Liver (tissue), 3 donors: Measurements from ENCODE around the gene SLC25A40.

Source experiments
- CTCF ChIP-seq: fragments of 150-350 bp; IDR thresholded peaks from 2 replicates; pipeline ENCODE4 v1.5.1; 2017; ENCODE audit warnings: improper control_type of control experiment, low read depth, low read length; ENCODE audit not compliant: missing input control
- EGR1 ChIP-seq, 2 donors: IDR thresholded peaks; 2 replicates each; pipeline ENCODE4 v1.6.1; 2016 to 2018; ENCODE audit warnings: antibody characterized with exemption in 2 of 2, low read depth in 2 of 2
- FOXA2 ChIP-seq: IDR thresholded peaks from 2 replicates; pipeline ENCODE4 v1.6.1; 2016; ENCODE audit warnings: antibody characterized with exemption
- GABPA ChIP-seq, 2 donors: IDR thresholded peaks in 1 of 2; conservative IDR thresholded peaks in 1 of 2; 2 replicates each; pipeline ENCODE4 v1.6.1; 2016; ENCODE audit warnings: antibody characterized with exemption in 2 of 2, mild to moderate bottlenecking in 1 of 2, moderate library complexity in 1 of 2
- JUND ChIP-seq, 2 donors: IDR thresholded peaks; 2 replicates each; pipeline ENCODE4 v1.6.1; 2016; ENCODE audit warnings: antibody characterized with exemption in 2 of 2
- MAX ChIP-seq: IDR thresholded peaks from 2 replicates; pipeline ENCODE4 v1.6.1; 2016; ENCODE audit warnings: antibody characterized with exemption
- RAD21 ChIP-seq, 2 donors: IDR thresholded peaks; 2 replicates each; pipeline ENCODE4 v1.6.1; 2016; ENCODE audit warnings: antibody characterized with exemption in 2 of 2, mild to moderate bottlenecking in 2 of 2
- RXRA ChIP-seq, 2 donors: IDR thresholded peaks; 2 replicates each; pipeline ENCODE4 v1.6.1; 2017 to 2018; ENCODE audit warnings: antibody characterized with exemption in 2 of 2, mild to moderate bottlenecking in 1 of 2
- SP1 ChIP-seq: IDR thresholded peaks from 2 replicates; pipeline ENCODE4 v1.6.1; 2018; ENCODE audit warnings: antibody characterized with exemption, mild to moderate bottlenecking
- TAF1 ChIP-seq: conservative IDR thresholded peaks from 2 replicates; pipeline ENCODE4 v1.6.1; 2016; ENCODE audit warnings: antibody characterized with exemption, mild to moderate bottlenecking
- YY1 ChIP-seq: IDR thresholded peaks from 2 replicates; pipeline ENCODE4 v1.6.1; 2016; ENCODE audit warnings: antibody characterized with exemption, mild to moderate bottlenecking
- TF ChIP-seq, protein P1 (sequence below): IDR thresholded peaks from 2 replicates; pipeline ENCODE4 v1.6.1; 2016; ENCODE audit warnings: antibody characterized with exemption, mild to moderate bottlenecking
- donor health status: healthy.
- donor health status: healthy.

- TF ChIP-seq, protein P1, sequence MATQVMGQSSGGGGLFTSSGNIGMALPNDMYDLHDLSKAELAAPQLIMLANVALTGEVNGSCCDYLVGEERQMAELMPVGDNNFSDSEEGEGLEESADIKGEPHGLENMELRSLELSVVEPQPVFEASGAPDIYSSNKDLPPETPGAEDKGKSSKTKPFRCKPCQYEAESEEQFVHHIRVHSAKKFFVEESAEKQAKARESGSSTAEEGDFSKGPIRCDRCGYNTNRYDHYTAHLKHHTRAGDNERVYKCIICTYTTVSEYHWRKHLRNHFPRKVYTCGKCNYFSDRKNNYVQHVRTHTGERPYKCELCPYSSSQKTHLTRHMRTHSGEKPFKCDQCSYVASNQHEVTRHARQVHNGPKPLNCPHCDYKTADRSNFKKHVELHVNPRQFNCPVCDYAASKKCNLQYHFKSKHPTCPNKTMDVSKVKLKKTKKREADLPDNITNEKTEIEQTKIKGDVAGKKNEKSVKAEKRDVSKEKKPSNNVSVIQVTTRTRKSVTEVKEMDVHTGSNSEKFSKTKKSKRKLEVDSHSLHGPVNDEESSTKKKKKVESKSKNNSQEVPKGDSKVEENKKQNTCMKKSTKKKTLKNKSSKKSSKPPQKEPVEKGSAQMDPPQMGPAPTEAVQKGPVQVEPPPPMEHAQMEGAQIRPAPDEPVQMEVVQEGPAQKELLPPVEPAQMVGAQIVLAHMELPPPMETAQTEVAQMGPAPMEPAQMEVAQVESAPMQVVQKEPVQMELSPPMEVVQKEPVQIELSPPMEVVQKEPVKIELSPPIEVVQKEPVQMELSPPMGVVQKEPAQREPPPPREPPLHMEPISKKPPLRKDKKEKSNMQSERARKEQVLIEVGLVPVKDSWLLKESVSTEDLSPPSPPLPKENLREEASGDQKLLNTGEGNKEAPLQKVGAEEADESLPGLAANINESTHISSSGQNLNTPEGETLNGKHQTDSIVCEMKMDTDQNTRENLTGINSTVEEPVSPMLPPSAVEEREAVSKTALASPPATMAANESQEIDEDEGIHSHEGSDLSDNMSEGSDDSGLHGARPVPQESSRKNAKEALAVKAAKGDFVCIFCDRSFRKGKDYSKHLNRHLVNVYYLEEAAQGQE, result no peak
- no peak for TF ChIP-seq RXRA (IDR thresholded peaks at IDR 0.05)
- no peak for TF ChIP-seq CTCF
- no peak for TF ChIP-seq TAF1
- TF ChIP-seq MAX, result no peak
- TF ChIP-seq EGR1 (IDR thresholded peaks at IDR 0.05; ENCODE audit: low read depth in 2 of 2), result no peak
- TF ChIP-seq RAD21 (IDR thresholded peaks at IDR 0.05), result no peak
- no peak for TF ChIP-seq FOXA2
- TF ChIP-seq GABPA (IDR thresholded peaks at IDR 0.05 in 1 of 2, conservative IDR thresholded peaks at IDR 0.05 in 1 of 2), result no peak
- no peak for TF ChIP-seq JUND (IDR thresholded peaks at IDR 0.05)
- TF ChIP-seq YY1, result no peak
- no peak for TF ChIP-seq SP1
Measured at GRCh38 chr7:87850836-87851593, 25.1 kb downstream of the SLC25A40 start.
